GM18870 (cell line): Measurements from ENCODE around the gene FIZ1.

Source experiments
- ATAC-seq: cut with Tn5 transposase; IDR thresholded peaks from one replicate; pipeline ENCODE4 v1.9.1; 2021; ENCODE audit warnings: moderate library complexity; ENCODE audit not compliant: unreplicated experiment

The FIZ1 gene

GRCh38 chr19:55599468-55599841 lies at the start of gene FIZ1:
Gene FIZ1, minus strand, starts transcription at chr19:55599517. Its CDS starts 1,652 bp downstream, at chr19:55597865.
- peak; percentile 38 for ATAC-seq

GRCh38 chr19:55648585-55649267 lies 49.4 kb upstream of the FIZ1 start:
- no peak for ATAC-seq

GRCh38 chr19:55647732-55648584 lies 48.6 kb upstream of the FIZ1 start, which contains the start of gene CCDC106:
Gene CCDC106, plus strand, starts transcription at chr19:55648212. Its CDS starts 835 bp downstream, at chr19:55649047.
- no peak for ATAC-seq

GRCh38 chr19:55646889-55647731 lies 47.8 kb upstream of the FIZ1 start:
- no peak for ATAC-seq

- ATAC-seq, result no peak
Measured at GRCh38 chr19:55645512-55645881, 46.2 kb upstream of the FIZ1 start.

GRCh38 chr19:55644842-55645511 lies 45.7 kb upstream of the FIZ1 start:
- ATAC-seq, result no peak

- no peak for ATAC-seq
Measured at GRCh38 chr19:55644191-55644833, 45.0 kb upstream of the FIZ1 start.

- ATAC-seq, result no peak
Measured at GRCh38 chr19:55643887-55644176, 44.5 kb upstream of the FIZ1 start.

GRCh38 chr19:55643003-55643886 lies 43.9 kb upstream of the FIZ1 start, which contains the start of gene ZNF581:
Gene ZNF581, plus strand, starts transcription at chr19:55643649. Its CDS starts 923 bp downstream, at chr19:55644572.
- no peak for ATAC-seq

GRCh38 chr19:55642153-55643002 lies 43.1 kb upstream of the FIZ1 start:
- ATAC-seq, result no peak

- no peak for ATAC-seq
Measured at GRCh38 chr19:55641426-55642152, 42.3 kb upstream of the FIZ1 start.

GRCh38 chr19:55640577-55641425 lies 41.5 kb upstream of the FIZ1 start, which contains the start of gene ZNF580:
Gene ZNF580, plus strand, starts transcription at chr19:55641002. Its CDS starts 1,507 bp downstream, at chr19:55642509.
- ATAC-seq, result no peak

GRCh38 chr19:55640043-55640576 lies 40.8 kb upstream of the FIZ1 start:
- no peak for ATAC-seq

- ATAC-seq, result no peak
Measured at GRCh38 chr19:55638864-55639359, 39.6 kb upstream of the FIZ1 start.

GRCh38 chr19:55637534-55637933 lies 38.2 kb upstream of the FIZ1 start:
- ATAC-seq, result no peak

GRCh38 chr19:55636723-55637122 lies 37.4 kb upstream of the FIZ1 start:
- ATAC-seq, result no peak
